Inflammatory macrophage (primary cell): ENCODE measurements around the gene MTR.

Experiments
- DNase-seq, 2 donors: peaks; one replicate each; pipeline ENCODE4 v3.0.0-alpha.2; 2020 to 2022

MTR gene

GRCh38 chr1:236779312-236779711, 15.8 kb upstream of the MTR start:
- DNase-seq: no peak

- DNase-seq: no peak
These were observed 9.6 kb upstream of the MTR start for GRCh38 chr1:236785477-236785876.

GRCh38 chr1:236786453-236786852, 8.6 kb upstream of the MTR start:
- DNase-seq: no peak

DNA sequence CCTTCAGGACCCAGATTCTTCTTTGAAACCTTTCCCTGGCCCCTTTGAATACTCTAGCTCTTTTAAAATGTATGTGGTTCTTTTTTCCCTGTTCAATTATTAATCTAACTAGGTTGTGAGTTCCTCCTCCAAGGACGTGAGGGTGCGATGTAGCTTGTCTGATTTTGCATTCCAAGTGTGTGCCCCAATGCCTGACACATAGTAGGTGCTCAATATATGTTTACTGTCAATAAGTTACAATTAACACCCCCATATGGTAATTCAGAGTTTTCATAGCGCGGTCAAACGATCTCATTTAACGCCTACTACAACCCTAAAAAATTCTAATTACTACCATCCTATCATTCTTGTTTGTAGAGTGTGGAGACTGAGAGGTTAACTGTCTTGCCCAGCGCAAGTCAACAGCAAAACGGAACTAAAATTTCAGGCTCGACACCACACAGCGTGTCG, 482 bp upstream of the MTR start:
- DNase-seq: no peak

- DNase-seq: peak; percentile 42 to 62
These were observed 920 bp downstream of the MTR start for GRCh38 chr1:236795757-236796667.

- no peak for DNase-seq
These were observed 3.9 kb downstream of the MTR start for GRCh38 chr1:236799001-236799400.

- peak; percentile 21 to 53 for DNase-seq
These were observed 5.0 kb downstream of the MTR start for GRCh38 chr1:236800002-236800620.

DNA sequence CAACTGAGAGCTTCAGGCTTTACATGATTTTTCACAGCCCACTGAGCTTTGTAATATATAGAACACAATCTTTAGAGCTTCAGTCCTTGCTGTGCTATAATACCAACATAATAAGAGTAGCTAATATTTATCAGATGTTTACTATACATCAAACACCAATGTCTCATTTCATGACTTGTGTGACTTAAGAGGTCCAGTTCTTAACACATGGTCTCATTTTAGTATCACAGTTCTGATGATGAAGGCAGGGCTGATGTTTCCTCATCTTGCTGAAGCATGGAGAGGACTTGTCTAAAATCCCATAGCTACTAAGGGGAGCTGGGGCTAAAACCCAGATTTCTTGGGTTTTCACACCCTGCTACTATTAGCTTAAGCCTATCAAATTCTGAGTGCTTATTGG, 5.5 kb downstream of the MTR start:
- DNase-seq: no peak

DNA sequence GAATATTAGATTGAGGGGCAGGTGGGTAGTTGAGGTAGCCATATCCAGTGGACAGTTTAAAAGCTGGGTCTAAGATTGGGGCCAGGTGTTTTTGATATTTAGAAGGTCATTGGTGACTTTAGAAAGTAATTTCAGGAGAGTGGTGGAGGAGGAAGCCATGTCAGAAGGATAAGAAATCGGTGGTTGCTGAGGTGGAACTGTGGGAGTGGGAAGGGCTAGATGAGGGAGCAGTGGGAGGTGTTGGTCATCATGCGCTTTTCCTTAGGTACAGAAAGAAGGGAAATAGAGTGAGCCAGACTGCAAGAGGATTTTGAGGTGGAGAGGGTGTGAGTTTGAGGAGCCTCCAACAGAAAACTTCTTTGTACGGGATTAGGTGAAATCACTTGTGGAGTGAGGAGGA, 7.2 kb downstream of the MTR start:
- DNase-seq: no peak

- DNase-seq: no peak
These were observed 11.5 kb downstream of the MTR start for GRCh38 chr1:236806634-236807033.

GRCh38 chr1:236808005-236808404, 12.9 kb downstream of the MTR start:
- no peak for DNase-seq

GRCh38 chr1:236808564-236809130, 13.6 kb downstream of the MTR start:
- DNase-seq: no peak

- DNase-seq: no peak
These were observed 14.1 kb downstream of the MTR start for GRCh38 chr1:236809148-236809547.

DNA sequence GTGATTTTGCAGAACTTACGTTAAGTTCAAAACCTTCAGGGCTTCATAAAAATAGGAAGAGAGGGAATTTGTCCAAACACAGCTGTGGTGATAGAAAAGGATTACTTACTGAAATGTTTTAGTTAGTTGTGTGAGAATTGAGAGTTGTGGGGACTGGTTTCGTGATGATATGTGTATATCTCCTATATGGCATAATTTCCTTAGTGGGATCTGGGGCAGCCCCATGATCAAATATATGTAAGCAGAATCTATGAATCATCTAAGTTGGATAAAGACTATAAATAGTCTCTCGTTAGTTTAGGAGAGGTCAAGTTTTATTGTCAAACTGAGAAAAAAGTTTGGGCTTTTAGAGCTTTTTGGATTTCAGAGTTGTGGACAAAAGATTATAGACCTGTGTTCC, 14.9 kb downstream of the MTR start:
- DNase-seq: no peak

DNA sequence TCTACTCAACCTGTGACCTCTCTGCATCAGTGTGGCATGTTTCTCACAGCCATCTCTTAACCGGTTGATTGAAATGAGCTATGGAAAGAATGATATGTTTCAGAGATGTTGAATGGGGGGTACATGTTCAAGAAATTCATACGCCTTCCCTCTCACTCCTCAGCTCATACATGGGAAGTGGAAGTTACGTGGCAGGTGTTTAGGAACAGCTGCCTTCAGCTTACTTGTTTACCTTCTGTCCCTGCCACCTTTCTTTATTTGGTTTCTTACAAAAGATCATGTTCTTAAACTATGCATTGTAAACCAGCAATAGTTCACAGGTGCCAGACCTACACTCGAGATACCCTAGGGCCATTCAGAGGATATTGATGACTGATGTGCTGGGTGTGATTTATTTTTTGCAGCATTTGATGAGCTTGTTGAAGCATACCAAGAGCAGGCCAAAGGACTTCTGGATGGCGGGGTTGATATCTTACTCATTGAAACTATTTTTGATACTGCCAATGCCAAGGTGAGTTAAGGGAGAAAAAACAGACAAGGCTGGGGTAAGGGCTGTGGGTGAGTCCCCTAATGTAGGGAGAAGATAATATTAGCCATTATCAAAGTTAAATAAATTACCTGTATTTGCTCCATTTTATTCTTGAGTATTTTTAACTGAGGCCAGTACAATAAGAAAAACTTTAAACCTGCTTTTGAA, 17.4 kb downstream of the MTR start:
- no peak for DNase-seq

DNA sequence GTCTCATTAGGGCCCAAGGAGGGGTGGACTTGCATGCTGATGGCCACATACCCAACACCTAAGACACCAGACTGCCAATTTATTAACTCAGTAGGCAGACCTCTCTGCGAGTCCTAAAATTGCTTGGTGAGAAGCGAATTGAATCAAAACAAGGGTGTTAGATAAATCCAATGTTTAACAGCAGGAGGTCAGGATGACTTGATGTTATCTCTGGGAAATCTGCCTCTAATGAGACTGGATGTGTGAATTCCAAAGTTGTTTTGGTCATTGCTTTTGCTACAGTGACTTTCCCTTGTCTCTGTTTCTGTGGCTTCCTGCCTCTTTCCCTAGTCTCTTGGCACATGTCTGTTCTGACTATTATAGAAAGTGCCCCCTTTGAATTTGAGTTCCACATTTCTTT, 20.8 kb downstream of the MTR start:
- no peak for DNase-seq

DNA sequence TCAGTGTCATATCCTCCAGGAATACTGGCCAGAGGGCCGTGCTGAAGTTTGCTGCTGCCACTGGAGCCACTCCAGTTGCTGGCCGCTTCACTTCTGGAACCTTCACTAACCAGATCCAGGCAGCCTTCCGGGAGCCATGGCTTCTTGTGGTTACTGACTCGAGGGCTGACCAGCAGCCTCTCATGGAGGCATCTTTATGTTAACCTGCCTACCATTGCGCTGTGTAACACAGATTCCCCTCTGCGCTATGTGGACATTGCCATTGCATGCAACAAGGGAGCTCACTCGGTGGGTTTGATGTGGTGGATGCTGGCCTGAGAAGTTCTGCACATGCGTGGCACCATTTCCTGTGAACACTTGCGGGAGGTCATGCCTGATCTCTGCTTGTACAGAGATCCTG, 24.8 kb downstream of the MTR start:
- no peak for DNase-seq

DNA sequence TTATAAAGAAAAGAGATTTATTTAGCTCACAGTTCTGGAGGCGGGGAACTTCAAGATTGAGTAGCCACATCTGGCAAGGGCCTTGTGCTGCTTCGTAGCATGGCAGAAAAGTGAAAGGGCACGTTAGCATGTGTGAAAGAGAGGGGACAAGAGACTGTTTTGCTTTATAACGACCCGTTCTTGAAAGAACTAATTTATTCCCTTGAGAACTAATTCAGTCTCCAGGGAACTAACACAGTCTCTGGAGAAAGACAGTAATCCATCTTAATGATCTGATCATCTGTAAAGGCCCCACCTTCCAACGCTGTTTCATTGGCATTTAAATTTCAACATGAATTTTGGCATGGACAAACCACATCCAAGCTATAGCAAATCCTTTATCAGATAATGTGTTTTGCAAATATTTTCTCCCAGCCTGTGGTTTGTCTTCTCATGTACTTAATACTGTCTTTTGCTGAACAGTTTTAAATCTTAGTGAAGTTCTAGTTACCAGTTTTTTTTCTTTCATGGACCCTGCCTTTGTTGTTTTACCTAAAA, 26.1 kb downstream of the MTR start:
- no peak for DNase-seq

DNA sequence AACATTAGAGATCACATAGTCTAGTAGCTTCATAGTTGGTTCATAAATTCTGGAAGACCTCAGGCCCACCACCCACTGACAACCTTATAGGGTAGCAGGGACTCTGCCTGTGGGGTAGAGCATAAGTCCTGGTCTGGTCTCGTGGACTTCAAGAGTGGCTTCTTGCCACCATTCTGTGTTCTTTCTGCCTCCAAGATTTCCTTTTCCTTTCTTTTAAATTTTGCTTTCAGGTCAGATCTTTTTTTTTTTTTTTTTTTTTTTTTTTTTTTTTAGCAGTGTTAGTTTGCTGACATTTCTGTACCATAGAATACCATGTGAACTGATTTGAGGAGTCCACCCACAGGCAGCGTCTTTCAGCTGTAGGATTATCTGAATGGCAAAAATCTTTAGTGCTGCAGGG, 28.5 kb downstream of the MTR start:
- no peak for DNase-seq

DNA sequence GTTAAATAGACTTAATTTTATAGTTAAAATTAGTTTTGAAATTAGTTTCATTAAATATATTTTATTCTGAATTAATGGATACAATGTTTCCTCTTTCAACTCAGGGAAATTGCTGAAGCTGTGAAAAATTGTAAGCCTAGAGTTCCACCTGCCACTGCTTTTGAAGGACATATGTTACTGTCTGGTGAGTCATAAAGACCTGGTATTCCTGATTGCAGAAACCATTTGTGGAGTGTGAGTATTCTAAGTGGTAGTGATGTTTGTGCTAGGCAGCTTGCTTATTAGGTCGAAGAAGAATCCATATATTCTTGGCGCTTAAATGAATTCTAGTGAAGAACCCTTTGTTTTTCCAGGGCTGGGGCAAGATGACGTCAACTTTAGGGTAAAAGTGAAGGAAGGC, 34.0 kb downstream of the MTR start:
- no peak for DNase-seq

DNA sequence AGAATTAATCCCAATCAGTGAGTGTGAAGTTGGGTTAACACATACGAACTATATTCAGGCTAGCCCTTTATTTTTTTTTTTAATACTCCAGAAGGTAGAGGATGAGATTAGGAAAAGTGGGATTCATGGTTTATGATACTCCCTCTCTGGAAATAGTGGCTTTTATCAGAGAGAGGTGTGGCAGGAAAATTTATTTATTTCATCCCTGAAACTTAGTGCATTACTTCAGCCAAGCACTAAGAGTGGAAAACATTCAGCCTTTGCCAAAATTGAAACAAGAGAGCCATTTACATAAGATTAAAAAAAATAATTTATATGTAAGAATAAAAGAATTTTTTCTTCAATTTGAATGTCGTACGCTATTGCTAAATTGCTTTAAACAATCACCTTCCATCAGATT, 35.0 kb downstream of the MTR start:
- DNase-seq: no peak

DNA sequence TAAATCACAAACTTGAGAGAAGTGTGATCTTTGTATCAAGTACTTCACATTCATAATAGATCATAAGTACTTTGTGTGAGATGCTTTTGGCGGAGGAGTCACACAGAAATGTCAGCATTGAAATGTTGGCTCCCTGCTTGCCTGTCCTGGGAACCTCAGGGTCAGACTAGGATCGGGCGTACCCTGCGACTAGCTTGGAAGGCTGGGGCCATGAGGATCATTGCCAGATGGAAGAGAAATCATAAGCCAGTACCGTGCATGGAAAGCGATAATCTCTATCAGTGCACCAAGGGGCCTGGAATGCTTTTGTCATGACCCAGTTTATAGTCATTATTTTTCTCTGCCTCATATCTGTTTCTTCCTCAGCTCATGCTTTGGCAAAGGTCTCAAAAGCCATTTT, 35.5 kb downstream of the MTR start:
- no peak for DNase-seq

- DNase-seq: no peak
These were observed 38.5 kb downstream of the MTR start for GRCh38 chr1:236833575-236833974.
